SK-N-SH (cell line): ENCODE data around the gene MARK3. TPM values are rescaled to one million over a fixed set of nuclear protein-coding genes. Genes with fewer than 3 reads are reported as not detected.

Experiments used
- CTCF ChIA-PET: fragments of 300-600, 350-600 bp; formaldehyde crosslinking; extraction: SDS; loops from one replicate; lab custom pipeline; 2021; lab: Yijun Ruan, JAX
- POLR2A ChIA-PET: fragments of 350-600 bp; sonication (Branson Sonifier 250); formaldehyde crosslinking; extraction: SDS; loops from one replicate; lab custom pipeline; 2020; ENCODE audit warnings: antibody characterized with exemption, inconsistent platforms; lab: Yijun Ruan, JAX
- DNase-seq: peaks from one replicate; pipeline ENCODE4 v3.0.0; 2012
- H2AFZ ChIP-seq: fragments of 200-600 bp; sonication (generic); 2 replicates; pipeline ENCODE4 v1.8.1; 2016; ENCODE audit warnings: antibody characterized with exemption, mild to moderate bottlenecking, low read depth
- H3F3A ChIP-seq: fragments of 200-600 bp; sonication (generic); replicated peaks from 2 replicates; pipeline ENCODE3; 2016; ENCODE audit warnings: antibody characterized with exemption, mild to moderate bottlenecking; ENCODE audit not compliant: insufficient read depth
- H3K27ac ChIP-seq, 2 experiments: fragments of 200-500 bp in 1 of 2; fragments of 200-600 bp in 1 of 2; sonication (Bioruptor generic) in 1 of 2; sonication (generic), shearing (Covaris generic) in 1 of 2; 2 replicates each; pipeline versions ENCODE4 v1.5.1 to v1.6.1; 2014 to 2016; ENCODE audit warnings: low read depth in 2 of 2, inconsistent platforms in 1 of 2, low read length in 1 of 2, mild to moderate bottlenecking in 1 of 2, mixed read lengths in 1 of 2
- H3K27me3 ChIP-seq: fragments of 200-600 bp; sonication (generic), shearing (Covaris generic); 2 replicates; pipeline ENCODE4 v1.6.1; 2016; ENCODE audit warnings: mixed run types; ENCODE audit not compliant: insufficient read depth
- H3K36me3 ChIP-seq, 2 experiments: fragments of 200-500 bp in 1 of 2; fragments of 200-600 bp in 1 of 2; sonication (Bioruptor generic) in 1 of 2; sonication (generic) in 1 of 2; replicated peaks in 1 of 2; 2 replicates each; pipeline versions ENCODE3 to v1.5.1; 2014 to 2016; ENCODE audit warnings: low read length in 1 of 2, mild to moderate bottlenecking in 1 of 2; ENCODE audit not compliant: insufficient read depth in 2 of 2, control insufficient read depth in 1 of 2
- H3K4me1 ChIP-seq, 2 experiments: fragments of 200-500 bp in 1 of 2; fragments of 200-600 bp in 1 of 2; sonication (Bioruptor generic) in 1 of 2; sonication (generic), shearing (Covaris generic) in 1 of 2; 2 replicates each; pipeline versions ENCODE4 v1.5.1 to v1.6.1; 2014 to 2016; ENCODE audit warnings: low read depth in 1 of 2, low read length in 1 of 2, mixed run types in 1 of 2; ENCODE audit not compliant: insufficient read depth in 2 of 2, control insufficient read depth in 1 of 2
- H3K4me2 ChIP-seq: fragments of 200-600 bp; sonication (generic), shearing (Covaris generic); 2 replicates; pipeline ENCODE4 v1.6.1; 2017; ENCODE audit warnings: mixed run types
- H3K4me3 ChIP-seq, 2 experiments: fragments of 200-500 bp in 1 of 2; fragments of 200-600 bp in 1 of 2; sonication (Bioruptor generic) in 1 of 2; sonication (generic), shearing (Covaris generic) in 1 of 2; 2 replicates each; pipeline versions ENCODE4 v1.5.1 to v1.8.1; 2014 to 2016; ENCODE audit warnings: low read depth in 2 of 2, inconsistent platforms in 1 of 2, low read length in 1 of 2, mild to moderate bottlenecking in 1 of 2, mixed read lengths in 1 of 2, moderate library complexity in 1 of 2
- H3K79me2 ChIP-seq: fragments of 200-600 bp; sonication (generic); 2 replicates; pipeline ENCODE4 v1.8.1; 2017; ENCODE audit warnings: mild to moderate bottlenecking; ENCODE audit not compliant: insufficient read depth
- H3K9ac ChIP-seq: fragments of 200-600 bp; sonication (generic); 2 replicates; pipeline ENCODE4 v1.6.1; 2017; ENCODE audit warnings: mixed run types
- H3K9me2 ChIP-seq: fragments of 200-600 bp; sonication (generic); 2 replicates; pipeline ENCODE4 v1.6.1; 2017; ENCODE audit warnings: mixed run types
- H3K9me3 ChIP-seq: fragments of 200-600 bp; sonication (generic); 2 replicates; pipeline ENCODE4 v1.6.1; 2017; ENCODE audit warnings: mixed run types, mild to moderate bottlenecking, moderate library complexity
- H4K20me1 ChIP-seq: fragments of 200-600 bp; sonication (generic); 2 replicates; pipeline ENCODE4 v1.6.1; 2017; ENCODE audit warnings: mild to moderate bottlenecking, mixed run types; ENCODE audit not compliant: insufficient read depth
- CHD2 ChIP-seq: fragments of 150-350 bp; IDR thresholded peaks from 2 replicates; pipeline ENCODE4 v1.6.1; 2018; ENCODE audit warnings: low read length; ENCODE audit not compliant: partially characterized antibody
- ELF1 ChIP-seq: IDR thresholded peaks from 2 replicates; pipeline ENCODE4 v1.4.0; 2012
- FOSL2 ChIP-seq: IDR thresholded peaks from 2 replicates; pipeline ENCODE4 v1.4.0; 2012; ENCODE audit warnings: low read depth, mild to moderate bottlenecking, moderate library complexity, borderline replicate concordance
- FOXJ3 ChIP-seq: sonication (generic); formaldehyde crosslinking; IDR thresholded peaks from 2 replicates; pipeline ENCODE4 v1.5.1; 2020; ENCODE audit warnings: mild to moderate bottlenecking, missing genetic modification reagents
- JUND ChIP-seq: IDR thresholded peaks from 2 replicates; pipeline ENCODE4 v1.4.0; 2012
- NFIC ChIP-seq: IDR thresholded peaks from 2 replicates; pipeline ENCODE4 v1.4.0; 2012; ENCODE audit warnings: borderline replicate concordance
- POLR2AphosphoS5 ChIP-seq: IDR thresholded peaks from 2 replicates; pipeline ENCODE4 v1.6.1; 2012; ENCODE audit warnings: low read depth, low read length
- RCOR1 ChIP-seq: fragments of 150-350 bp; IDR thresholded peaks from 2 replicates; pipeline ENCODE4 v1.6.1; 2017; ENCODE audit warnings: antibody characterized with exemption, low read length
- RXRA ChIP-seq: IDR thresholded peaks from 2 replicates; pipeline ENCODE4 v1.4.0; 2012; ENCODE audit warnings: low read depth, mild to moderate bottlenecking, borderline replicate concordance
- TEAD4 ChIP-seq: IDR thresholded peaks from 2 replicates; pipeline ENCODE4 v1.4.0; 2012; ENCODE audit warnings: mild to moderate bottlenecking, borderline replicate concordance; ENCODE audit not compliant: insufficient read depth
- WGBS: methylation state at CpG from one replicate; pipeline ENCODE4 v1.1.6; 2017; ENCODE audit warnings: low lambda C conversion rate; 5-methylcytosine and 5-hydroxymethylcytosine counted together
- polyA plus RNA-seq, 3 experiments: library from polyadenylated mRNA; depleted of rRNA; stranded (reverse); fragments of >200 nt; gene quantifications; 2 replicates each; pipeline ENCODE4 v1.2.3, GENCODE V29; 2012
- TF ChIP-seq, protein P1 (sequence below): IDR thresholded peaks from 2 replicates; pipeline ENCODE4 v1.4.0; 2012; ENCODE audit warnings: low read depth, borderline replicate concordance
- TF ChIP-seq, protein P2 (sequence below): IDR thresholded peaks from 2 replicates; pipeline ENCODE4; 2012
- TF ChIP-seq, protein P3 (sequence below): fragments of 150-350 bp; IDR thresholded peaks from 2 replicates; pipeline ENCODE4 v1.6.1; 2016; ENCODE audit warnings: mild to moderate bottlenecking, low read depth, low read length

The MARK3 gene
- polyA plus RNA-seq, 1 of the 3 experiments (the other 2 are of a cell fraction): 73.4 TPM

DNA sequence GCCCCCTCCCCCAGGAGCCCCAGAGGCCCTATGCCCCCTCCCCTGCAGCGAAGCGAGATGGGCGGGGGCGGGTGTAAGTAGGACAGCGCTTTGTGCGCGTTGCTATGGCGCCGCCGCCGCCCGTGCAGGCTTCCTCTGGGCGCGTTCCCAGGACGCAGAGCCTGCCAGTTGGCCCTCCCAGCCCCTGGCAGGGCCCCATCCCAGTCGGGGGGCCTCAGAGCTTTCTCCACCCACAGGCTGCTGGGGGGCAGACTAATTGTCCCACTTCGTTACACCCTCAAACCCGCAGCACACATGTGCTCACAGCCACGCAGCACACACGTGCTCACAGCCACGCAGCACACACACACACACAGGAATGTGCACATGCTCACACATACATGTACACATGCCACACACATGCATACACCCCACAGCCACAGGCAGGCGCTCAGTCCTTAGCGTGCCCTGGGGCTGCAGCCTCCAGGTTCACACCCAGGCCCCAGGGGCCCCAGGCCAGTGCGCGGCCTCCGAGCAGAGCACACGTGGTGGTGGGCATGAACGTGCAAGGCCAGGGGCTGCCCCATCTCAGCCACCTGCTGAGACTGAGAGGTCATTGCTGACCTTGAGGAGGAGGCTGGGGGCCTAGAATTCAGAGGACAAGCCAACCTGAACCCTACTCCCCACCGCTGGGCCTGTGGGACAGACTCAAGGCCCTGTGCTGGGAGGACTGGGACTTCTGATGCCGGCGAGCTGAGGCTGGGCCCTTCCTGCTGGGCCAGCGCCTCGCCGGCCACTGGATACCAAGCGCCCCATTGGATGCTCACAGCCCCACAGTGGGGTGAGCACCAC, 159.4 kb downstream of the MARK3 start:
- ChIA-PET CTCF (interaction anchor here (1.0 to 11.6 kb wide), 7 partner anchors 9 to 154 kb away, joined by 3 to 194 read pairs (median 37); partner anchors contain the start of gene CKB), POLR2A (interaction anchor here (3.9 kb wide), 1 partner anchor 22 kb away, joined by 19 read pairs; the partner anchor contains the start of gene CKB)
- Histone ChIP-seq H3K4me2 (no peak overlapping the region), H3K9me3 (no peaks in the 10 kb centered on the region), H3F3A (peaks cover 13% of the 10 kb centered on the region), H3K36me3 (no peaks in the 10 kb centered on the region), H3K79me2 (peaks cover under 1% of the 10 kb centered on the region; the same call in 1 of the 2 replicates), H4K20me1 (peaks cover 17% of the 10 kb centered on the region), H2AFZ (no peak overlapping the region), H3K27ac (no peak overlapping the region), H3K4me1 (peaks cover 16 to 42% of the 10 kb centered on the region in 2 experiments; a peak in 3 of 4 replicates), H3K27me3 (no peaks in the 10 kb centered on the region), H3K4me3 (no peak overlapping the region), H3K9ac (no peak overlapping the region), H3K9me2 (no peaks in the 10 kb centered on the region)
- DNase-seq: peak; percentile 26
- no peak for TF ChIP-seq RXRA
- no peak for TF ChIP-seq ELF1
- 95% methylated on average over 19 of the region's 35 CpGs for WGBS

DNA sequence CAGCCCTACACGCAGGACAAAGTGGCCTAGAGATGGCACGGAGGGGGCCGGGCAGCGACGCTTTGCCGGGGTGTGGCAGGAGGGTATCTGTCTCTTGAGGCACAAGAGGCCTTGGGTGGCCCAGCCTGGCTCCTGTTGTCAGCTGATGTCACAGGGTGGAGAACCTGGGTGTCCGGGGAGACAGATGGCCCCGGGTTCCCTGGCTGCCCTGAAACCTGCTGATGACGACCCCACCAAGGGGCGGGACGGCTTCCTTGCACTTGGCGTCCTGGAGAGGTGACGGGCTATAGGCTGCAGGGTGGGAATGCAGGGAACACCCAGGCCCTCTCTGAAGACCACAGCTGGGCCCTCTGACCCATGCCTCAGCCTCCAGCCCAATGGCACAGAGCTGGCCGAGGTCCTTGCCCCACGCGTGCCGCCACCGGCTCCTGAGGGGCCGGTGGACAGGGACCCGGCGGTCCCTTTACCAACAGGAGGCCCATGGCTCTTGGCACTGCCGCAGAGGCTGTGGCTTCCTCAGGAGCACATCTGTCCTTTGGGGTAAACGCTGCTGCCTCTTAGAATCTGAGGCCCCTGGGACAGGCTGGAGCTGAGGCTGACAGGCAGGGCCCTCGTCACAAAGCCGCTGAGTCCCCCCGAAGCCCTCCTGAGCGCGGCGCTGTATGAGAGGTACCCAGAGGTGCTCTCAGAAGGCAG, 160.2 kb downstream of the MARK3 start:
- H3F3A ChIP-seq: peaks cover 9% of the 10 kb centered on the region
- H3K4me1 ChIP-seq: peaks cover 11 to 40% of the 10 kb centered on the region in 2 experiments; a peak in 3 of 4 replicates
- H3K27me3 ChIP-seq: no peaks in the 10 kb centered on the region
- no peak overlapping the region for H3K4me2 ChIP-seq
- no peak overlapping the region for H3K27ac ChIP-seq
- TF ChIP-seq RCOR1: no peak
- TF ChIP-seq, protein P1, sequence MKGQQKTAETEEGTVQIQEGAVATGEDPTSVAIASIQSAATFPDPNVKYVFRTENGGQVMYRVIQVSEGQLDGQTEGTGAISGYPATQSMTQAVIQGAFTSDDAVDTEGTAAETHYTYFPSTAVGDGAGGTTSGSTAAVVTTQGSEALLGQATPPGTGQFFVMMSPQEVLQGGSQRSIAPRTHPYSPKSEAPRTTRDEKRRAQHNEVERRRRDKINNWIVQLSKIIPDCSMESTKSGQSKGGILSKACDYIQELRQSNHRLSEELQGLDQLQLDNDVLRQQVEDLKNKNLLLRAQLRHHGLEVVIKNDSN: no peak
- WGBS: 83% methylated on average over 16 of the region's 29 CpGs
- peaks cover 17% of the 10 kb centered on the region for H4K20me1 ChIP-seq
- no peaks in the 10 kb centered on the region for H3K36me3 ChIP-seq
- H2AFZ ChIP-seq: no peak overlapping the region
- DNase-seq: peak; percentile 14
- no peak overlapping the region for H3K9ac ChIP-seq
- H3K79me2 ChIP-seq: peaks cover 8% of the 10 kb centered on the region
- no peaks in the 10 kb centered on the region for H3K9me3 ChIP-seq
- CTCF ChIA-PET: interaction anchor here (1.2 to 11.6 kb wide), 8 partner anchors 8 to 53 kb away, joined by 4 to 194 read pairs (median 22); partner anchors contain the start of gene CKB
- POLR2A ChIA-PET: no interaction called here
- no peaks in the 10 kb centered on the region for H3K9me2 ChIP-seq
- H3K4me3 ChIP-seq: no peak overlapping the region

DNA sequence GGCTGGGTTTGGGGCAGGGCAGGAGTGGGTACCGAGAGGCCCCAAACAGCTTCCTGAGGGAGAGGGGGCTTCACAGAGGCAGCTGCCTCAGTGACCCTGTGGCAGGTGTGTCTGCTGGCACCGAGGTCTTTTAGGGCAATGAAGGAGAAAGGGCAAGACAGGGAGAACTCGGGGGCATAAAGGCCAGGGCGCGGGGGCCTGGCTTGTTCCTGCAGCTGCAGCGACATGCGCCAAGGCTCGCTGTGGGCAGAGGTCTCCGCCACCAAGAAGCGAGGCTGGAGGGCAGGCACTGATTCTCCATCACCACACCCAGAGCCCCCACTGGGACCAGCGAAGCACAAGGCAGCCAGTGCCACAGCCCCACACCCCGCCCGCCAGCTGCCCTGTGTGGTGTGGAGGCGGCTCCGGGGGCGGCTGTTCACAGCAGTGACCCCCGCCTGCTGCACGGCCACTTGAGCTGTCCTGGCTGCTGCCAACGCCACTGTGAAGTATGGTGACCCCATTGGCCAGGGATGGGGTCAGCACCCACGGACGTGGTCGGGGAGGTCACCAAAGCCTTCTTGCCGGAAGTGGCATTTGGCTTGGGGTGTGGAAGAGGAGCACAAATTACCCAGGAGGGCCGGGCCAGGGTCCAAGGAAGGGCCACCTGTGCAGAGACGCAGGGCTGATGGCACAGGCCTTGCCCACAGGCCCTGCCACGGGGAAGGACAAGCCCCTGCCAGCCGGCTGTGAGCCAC, 160.9 kb downstream of the MARK3 start:
- Histone ChIP-seq H3K27ac (no peak overlapping the region), H3K9me3 (no peaks in the 10 kb centered on the region), H3K4me1 (peaks cover 4 to 33% of the 10 kb centered on the region in 2 experiments; a peak in 3 of 4 replicates), H3K4me3 (no peak overlapping the region; a peak in 1 of 4 replicates), H3K9ac (no peak overlapping the region), H3K36me3 (no peaks in the 10 kb centered on the region), H3K27me3 (no peaks in the 10 kb centered on the region), H3F3A (peaks cover 3% of the 10 kb centered on the region), H3K9me2 (no peaks in the 10 kb centered on the region), H3K79me2 (peaks cover 15% of the 10 kb centered on the region), H2AFZ (no peak overlapping the region), H4K20me1 (peaks cover 17% of the 10 kb centered on the region), H3K4me2 (no peak overlapping the region)
- ChIA-PET POLR2A (no interaction called here), CTCF (interaction anchor here (0.6 to 11.6 kb wide), 14 partner anchors 9 to 155 kb away, joined by 4 to 194 read pairs (median 12); partner anchors contain the start of genes BAG5, CKB and TRMT61A)
- WGBS: 62% methylated on average over 7 of the region's 27 CpGs
- DNase-seq: peak; percentile 31
- TF ChIP-seq, protein P2, sequence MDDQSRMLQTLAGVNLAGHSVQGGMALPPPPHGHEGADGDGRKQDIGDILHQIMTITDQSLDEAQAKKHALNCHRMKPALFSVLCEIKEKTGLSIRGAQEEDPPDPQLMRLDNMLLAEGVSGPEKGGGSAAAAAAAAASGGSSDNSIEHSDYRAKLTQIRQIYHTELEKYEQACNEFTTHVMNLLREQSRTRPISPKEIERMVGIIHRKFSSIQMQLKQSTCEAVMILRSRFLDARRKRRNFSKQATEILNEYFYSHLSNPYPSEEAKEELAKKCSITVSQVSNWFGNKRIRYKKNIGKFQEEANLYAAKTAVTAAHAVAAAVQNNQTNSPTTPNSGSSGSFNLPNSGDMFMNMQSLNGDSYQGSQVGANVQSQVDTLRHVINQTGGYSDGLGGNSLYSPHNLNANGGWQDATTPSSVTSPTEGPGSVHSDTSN: no peak
- TF ChIP-seq, protein P1: no peak
- TF ChIP-seq TEAD4: no peak
- TF ChIP-seq, protein P3, sequence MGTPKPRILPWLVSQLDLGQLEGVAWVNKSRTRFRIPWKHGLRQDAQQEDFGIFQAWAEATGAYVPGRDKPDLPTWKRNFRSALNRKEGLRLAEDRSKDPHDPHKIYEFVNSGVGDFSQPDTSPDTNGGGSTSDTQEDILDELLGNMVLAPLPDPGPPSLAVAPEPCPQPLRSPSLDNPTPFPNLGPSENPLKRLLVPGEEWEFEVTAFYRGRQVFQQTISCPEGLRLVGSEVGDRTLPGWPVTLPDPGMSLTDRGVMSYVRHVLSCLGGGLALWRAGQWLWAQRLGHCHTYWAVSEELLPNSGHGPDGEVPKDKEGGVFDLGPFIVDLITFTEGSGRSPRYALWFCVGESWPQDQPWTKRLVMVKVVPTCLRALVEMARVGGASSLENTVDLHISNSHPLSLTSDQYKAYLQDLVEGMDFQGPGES: no peak
- TF ChIP-seq RCOR1: no peak
- TF ChIP-seq CHD2: no peak
- no peak for TF ChIP-seq NFIC
- no peak for TF ChIP-seq FOSL2
- no peak for TF ChIP-seq JUND
- no peak for TF ChIP-seq ELF1
- TF ChIP-seq FOXJ3 (CRISPR knock-in tag): no peak
- no peak for TF ChIP-seq POLR2AphosphoS5
